ENCODE data around the gene CCNB1IP1.

Gene CCNB1IP1

GRCh38 chr14:20332788-20333493 is at the start of gene CCNB1IP1:
TSS of gene CCNB1IP1 (minus strand) at chr14:20333279. CDS start at chr14:20316523, 16,756 bp downstream.
- peak within 1 kb of the TSS; percentile 91 for H3K27ac ChIP-seq
- TF ChIP-seq ZFX (IDR thresholded peaks at IDR 0.05; ENCODE audit: borderline replicate concordance): no peak
- TF ChIP-seq CTCF (IDR thresholded peaks at IDR 0.05): no peak

- TF ChIP-seq ZFX (IDR thresholded peaks at IDR 0.05; ENCODE audit: borderline replicate concordance) (no peak), CTCF (IDR thresholded peaks at IDR 0.05) (no peak)
- no peak overlapping the region for H3K27ac ChIP-seq
These were observed 49.4 kb upstream of the CCNB1IP1 start for GRCh38 chr14:20382526-20382925.

GRCh38 chr14:20381341-20381740 is 48.3 kb upstream of the CCNB1IP1 start:
- no peak for TF ChIP-seq ZFX (IDR thresholded peaks at IDR 0.05; ENCODE audit: borderline replicate concordance)
- TF ChIP-seq CTCF (IDR thresholded peaks at IDR 0.05): no peak
- no peak overlapping the region for H3K27ac ChIP-seq

- TF ChIP-seq ZFX (IDR thresholded peaks at IDR 0.05; ENCODE audit: borderline replicate concordance): no peak
- no peak for TF ChIP-seq CTCF (IDR thresholded peaks at IDR 0.05)
- no peak overlapping the region for H3K27ac ChIP-seq
These were observed 47.6 kb upstream of the CCNB1IP1 start for GRCh38 chr14:20380681-20381080.

- no peak overlapping the region for H3K27ac ChIP-seq
- TF ChIP-seq CTCF (IDR thresholded peaks at IDR 0.05): no peak
- TF ChIP-seq ZFX (IDR thresholded peaks at IDR 0.05; ENCODE audit: borderline replicate concordance): no peak
These were observed 46.7 kb upstream of the CCNB1IP1 start for GRCh38 chr14:20379743-20380142.

GRCh38 chr14:20377171-20377570 is 44.1 kb upstream of the CCNB1IP1 start:
- H3K27ac ChIP-seq: no peak overlapping the region
- TF ChIP-seq CTCF (IDR thresholded peaks at IDR 0.05): no peak
- no peak for TF ChIP-seq ZFX (IDR thresholded peaks at IDR 0.05; ENCODE audit: borderline replicate concordance)

GRCh38 chr14:20376071-20376588 is 43.1 kb upstream of the CCNB1IP1 start:
- TF ChIP-seq ZFX (IDR thresholded peaks at IDR 0.05; ENCODE audit: borderline replicate concordance): no peak
- TF ChIP-seq CTCF (IDR thresholded peaks at IDR 0.05): no peak
- H3K27ac ChIP-seq: no peak overlapping the region

Data from 22Rv1 (cell line).